C4-2B (cell line): ENCODE measurements around the gene RBFOX1.

Experiments
- H3K27ac ChIP-seq: fragments of 450-650 bp; 2 replicates; pipeline ENCODE4 v1.5.1; 2017
- ZFX ChIP-seq: fragments of 450-650 bp; IDR thresholded peaks from 2 replicates; pipeline ENCODE4 v1.6.1; 2017
- TF ChIP-seq, protein P1 (sequence below): fragments of 450-650 bp; conservative IDR thresholded peaks from 2 replicates; pipeline ENCODE4 v1.5.1; 2017; ENCODE audit warnings: mild to moderate bottlenecking

RBFOX1 gene

DNA sequence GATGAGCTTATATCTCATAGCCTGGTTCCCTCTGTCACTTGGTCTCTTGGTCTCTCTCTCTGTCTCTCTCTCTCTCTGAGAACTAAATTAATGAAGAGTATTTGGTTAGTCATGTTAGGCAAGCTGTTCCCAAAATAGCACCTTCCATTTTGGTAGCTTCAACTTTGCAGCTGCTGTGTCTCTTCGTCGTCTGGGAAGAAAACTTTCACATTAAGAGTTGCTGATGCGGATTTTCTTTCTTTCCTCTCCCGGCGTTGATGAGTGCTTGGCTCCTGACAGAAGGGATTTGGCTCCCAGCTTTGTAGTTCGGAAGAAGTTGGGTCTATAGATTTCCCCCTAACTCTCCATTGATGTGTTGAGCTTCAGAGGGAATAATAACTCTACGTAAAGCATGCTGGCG lies at the start of gene RBFOX1:
TSS of gene RBFOX1 (plus strand) at position 235 of the 400 bp plus-strand sequence.
- TF ChIP-seq, protein P1, sequence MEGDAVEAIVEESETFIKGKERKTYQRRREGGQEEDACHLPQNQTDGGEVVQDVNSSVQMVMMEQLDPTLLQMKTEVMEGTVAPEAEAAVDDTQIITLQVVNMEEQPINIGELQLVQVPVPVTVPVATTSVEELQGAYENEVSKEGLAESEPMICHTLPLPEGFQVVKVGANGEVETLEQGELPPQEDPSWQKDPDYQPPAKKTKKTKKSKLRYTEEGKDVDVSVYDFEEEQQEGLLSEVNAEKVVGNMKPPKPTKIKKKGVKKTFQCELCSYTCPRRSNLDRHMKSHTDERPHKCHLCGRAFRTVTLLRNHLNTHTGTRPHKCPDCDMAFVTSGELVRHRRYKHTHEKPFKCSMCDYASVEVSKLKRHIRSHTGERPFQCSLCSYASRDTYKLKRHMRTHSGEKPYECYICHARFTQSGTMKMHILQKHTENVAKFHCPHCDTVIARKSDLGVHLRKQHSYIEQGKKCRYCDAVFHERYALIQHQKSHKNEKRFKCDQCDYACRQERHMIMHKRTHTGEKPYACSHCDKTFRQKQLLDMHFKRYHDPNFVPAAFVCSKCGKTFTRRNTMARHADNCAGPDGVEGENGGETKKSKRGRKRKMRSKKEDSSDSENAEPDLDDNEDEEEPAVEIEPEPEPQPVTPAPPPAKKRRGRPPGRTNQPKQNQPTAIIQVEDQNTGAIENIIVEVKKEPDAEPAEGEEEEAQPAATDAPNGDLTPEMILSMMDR, result no peak
- no peak for TF ChIP-seq ZFX
- H3K27ac ChIP-seq, result no peak within 1 kb of the TSS

DNA sequence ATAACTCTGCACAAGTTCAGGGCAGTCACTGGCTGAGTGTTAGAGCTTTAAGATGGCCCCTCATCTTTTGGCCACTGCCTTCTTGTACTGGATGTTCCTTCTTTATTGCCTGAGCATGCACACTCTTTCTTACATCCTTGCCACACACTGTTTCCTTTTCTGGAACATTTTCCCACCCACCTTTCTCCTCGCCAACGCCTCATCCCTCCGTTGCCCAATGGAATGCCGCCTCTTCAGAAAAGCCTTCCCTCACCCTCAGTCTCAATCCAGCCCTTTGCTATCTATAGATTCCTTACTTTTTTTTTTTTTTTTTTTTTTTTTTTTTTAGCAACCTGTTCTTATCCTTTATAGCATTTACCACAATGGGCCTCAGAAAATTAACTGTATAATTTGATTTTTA lies 47.9 kb upstream of the RBFOX1 start:
- TF ChIP-seq ZFX, result no peak
- TF ChIP-seq, protein P1, result no peak
- H3K27ac ChIP-seq, result no peak overlapping the region

DNA sequence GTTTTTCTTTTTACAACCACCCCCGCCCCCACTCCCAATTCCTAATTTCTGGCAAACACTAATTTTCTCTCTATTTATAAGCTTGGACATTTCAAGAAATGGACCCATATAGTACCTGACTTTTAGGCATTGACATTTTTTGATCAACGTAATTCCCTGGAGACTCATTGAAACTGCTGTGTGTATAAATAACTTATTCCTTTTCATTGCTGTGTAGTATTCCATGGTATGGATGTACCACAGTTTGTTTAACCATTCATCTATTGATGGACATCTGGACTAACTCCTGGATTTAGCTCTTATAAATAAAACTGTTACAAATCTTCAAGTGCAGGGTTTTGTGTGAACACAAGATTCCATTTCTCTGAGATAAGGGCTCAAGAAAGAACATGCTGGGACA lies 47.1 kb upstream of the RBFOX1 start:
- TF ChIP-seq, protein P1, result no peak
- TF ChIP-seq ZFX, result no peak
- no peak overlapping the region for H3K27ac ChIP-seq

DNA sequence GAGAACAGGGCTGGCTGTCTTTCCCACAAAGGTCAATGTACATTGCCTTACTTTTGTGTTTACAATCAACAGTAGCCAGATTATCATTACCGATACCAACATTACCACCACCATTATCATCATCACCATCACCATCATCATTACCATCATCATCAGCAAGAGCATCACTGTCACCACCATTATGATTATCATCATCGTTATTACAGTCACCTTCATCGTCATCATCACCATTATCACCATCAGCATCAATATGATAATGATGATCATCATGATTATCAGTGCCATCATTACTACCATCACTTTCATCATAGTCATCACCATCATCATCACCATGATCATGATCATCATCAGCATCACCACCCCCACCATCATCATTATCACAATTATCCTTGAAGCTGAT lies 43.3 kb upstream of the RBFOX1 start:
- H3K27ac ChIP-seq, result no peak overlapping the region
- TF ChIP-seq, protein P1, result no peak
- no peak for TF ChIP-seq ZFX

DNA sequence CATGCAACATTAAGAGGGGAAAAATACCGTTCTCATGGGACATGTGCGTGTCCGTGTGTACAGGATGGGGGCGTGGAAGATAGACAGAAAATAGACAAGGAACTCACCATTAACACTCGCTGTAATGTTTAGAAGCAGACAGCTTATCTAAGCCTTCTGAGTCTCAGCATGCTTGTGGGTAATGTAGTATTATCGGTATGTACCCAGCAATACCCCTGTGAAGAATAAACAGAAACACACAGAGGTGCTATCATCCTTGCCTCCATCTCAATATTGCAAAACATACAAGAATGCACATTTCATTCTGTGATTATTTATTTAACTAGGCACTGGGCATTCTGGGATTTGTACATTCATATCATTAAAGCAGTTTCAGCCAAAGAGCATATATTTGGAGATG lies 42.0 kb upstream of the RBFOX1 start:
- no peak for TF ChIP-seq ZFX
- TF ChIP-seq, protein P1, result no peak
- H3K27ac ChIP-seq, result no peak overlapping the region

DNA sequence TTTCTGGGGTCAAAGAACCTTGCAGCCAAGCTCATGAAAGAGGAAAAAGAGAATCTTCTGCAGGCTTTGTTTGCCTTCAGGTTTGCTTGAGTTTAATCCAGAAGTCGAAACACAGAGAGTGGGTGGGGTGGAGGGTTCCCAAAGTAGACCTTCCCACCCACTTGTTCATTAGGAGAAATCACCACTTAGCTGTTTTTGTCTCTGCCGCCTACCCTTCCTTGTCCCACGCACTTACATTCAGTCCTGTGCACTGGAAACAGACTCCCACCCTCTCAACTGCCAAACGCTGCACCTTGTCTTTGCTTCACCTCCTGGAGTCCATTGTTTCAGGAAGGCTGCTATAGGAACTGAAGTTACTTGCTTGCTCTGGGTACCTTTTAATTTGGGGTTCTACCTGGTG lies 38.6 kb upstream of the RBFOX1 start:
- TF ChIP-seq, protein P1, result no peak
- TF ChIP-seq ZFX, result no peak
- H3K27ac ChIP-seq, result no peak overlapping the region

DNA sequence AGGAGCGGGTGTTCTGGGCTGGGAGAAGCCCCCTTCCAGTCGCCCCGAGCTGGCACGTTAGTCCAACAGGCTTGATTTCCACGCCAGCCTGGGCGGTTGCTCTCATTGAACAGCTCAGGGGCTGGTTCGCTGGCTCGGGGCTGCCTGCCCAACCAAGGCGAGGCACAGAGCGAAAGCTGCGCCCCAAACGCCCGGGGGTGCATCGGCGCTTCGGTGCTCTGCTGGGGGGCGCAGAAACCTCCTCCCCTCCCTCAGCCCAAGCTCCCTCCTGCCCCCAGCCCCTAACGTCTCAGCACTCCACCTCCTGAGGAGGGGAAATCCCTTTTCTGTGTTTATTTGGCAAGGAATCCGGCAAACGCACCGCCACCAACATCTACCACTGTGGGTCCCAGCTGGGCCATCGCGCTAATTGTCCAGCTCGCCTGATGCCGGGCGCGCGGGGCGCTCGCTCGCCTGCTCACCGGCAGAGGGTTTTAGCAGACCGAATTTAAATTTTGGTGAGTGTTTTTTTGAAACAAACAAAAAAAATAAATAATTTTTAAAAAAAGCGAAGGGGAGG lies 29.5 kb upstream of the RBFOX1 start:
- TF ChIP-seq, protein P1, result no peak
- no peak for TF ChIP-seq ZFX
- no peak overlapping the region for H3K27ac ChIP-seq
